Right cardiac atrium (tissue), 5 donors: ENCODE data around the gene DNAJA1. TPM values are rescaled to one million over a fixed set of nuclear protein-coding genes. Genes with fewer than 3 reads are reported as not detected.

Experiments
- ATAC-seq, 2 donors: fragments of 200-7000 bp; cut with Tn5 transposase; one replicate each; pipeline versions ENCODE4 v1.8.0 to v1.9.1; 2020; ENCODE audit warnings: moderate library complexity in 2 of 2, mild to moderate bottlenecking in 1 of 2
- DNase-seq, 3 donors: peaks; one replicate each; pipeline ENCODE4 v3.0.0-alpha.2; 2020
- H3K27ac ChIP-seq: one replicate; pipeline ENCODE4 v1.5.1; 2013; ENCODE audit warnings: mild to moderate bottlenecking, low read length, control low read depth, moderate library complexity
- H3K27me3 ChIP-seq: one replicate; pipeline ENCODE4 v1.6.1; 2013; ENCODE audit not compliant: control insufficient read depth, insufficient read depth
- H3K4me1 ChIP-seq: one replicate; pipeline ENCODE4 v1.6.1; 2013; ENCODE audit warnings: low read length; ENCODE audit not compliant: control insufficient read depth, insufficient read depth
- H3K4me3 ChIP-seq: one replicate; pipeline ENCODE4 v1.5.1; 2013; ENCODE audit warnings: low read length, control low read depth
- H3K9me3 ChIP-seq: one replicate; pipeline ENCODE4 v1.6.1; 2013; ENCODE audit warnings: low read length; ENCODE audit not compliant: control insufficient read depth
- WGBS: extraction: QIAGEN DNeasy Blood & Tissue Kit; methylation state at CpG from one replicate; pipeline ENCODE4 v1.1.7; 2013; 5-methylcytosine and 5-hydroxymethylcytosine counted together
- intact Hi-C, 4 donors: fragments of 100-400 bp; cut with DNase I; formaldehyde crosslinking; loops; one replicate each; pipeline versions ENCODE4 v1.11.0 to v1.14.0; 2022 to 2023
- polyA plus RNA-seq: library from polyadenylated mRNA; stranded (reverse); fragments of 200-250 nt; gene quantifications from one replicate; pipeline ENCODE4 v1.2.3, GENCODE V29; 2013
- total RNA-seq, 4 donors: library from RNA; stranded (reverse); fragmentation: NEBNext Ultra II Directional; extraction: Animal tissue kit (Norgen Biotek cat#: 25700); gene quantifications; one replicate each; pipeline ENCODE4 v1.2.1, GENCODE V29; 2021
- donor health status: healthy with polysubstance abuse.
- donor health status: DM: no; HTN: yes; CAD: no.
- donor health status: DM: no; HTN: no; CAD: no.
- donor health status: DM: no; HTN: yes; CAD: no; lungs with severe emphysema.
- donor health status: DM: yes; HTN: yes; CAD: no.

DNAJA1 gene
- total and polyA plus RNA-seq, 5 donors: 63.7 to 119 (median 79.1) TPM

GRCh38 chr9:33048054-33048465, 23.0 kb downstream of the DNAJA1 start:
- no peaks in the 10 kb centered on the region for H3K9me3 ChIP-seq
- ATAC-seq (no peak), DNase-seq (no peak)
- no peak overlapping the region for H3K27ac ChIP-seq
- H3K4me3 ChIP-seq: no peak overlapping the region
- no peaks in the 10 kb centered on the region for H3K27me3 ChIP-seq
- H3K4me1 ChIP-seq: peaks cover 2% of the 10 kb centered on the region
- intact Hi-C loops: no loop called here
- WGBS: 83% methylated on average over 2 of the region's 2 CpGs

GRCh38 chr9:33049680-33050361, 24.7 kb downstream of the DNAJA1 start:
- WGBS: 93% methylated on average over 2 of the region's 2 CpGs

GRCh38 chr9:33051144-33051543, 26.1 kb downstream of the DNAJA1 start:
- no peaks in the 10 kb centered on the region for H3K4me1 ChIP-seq
- DNase-seq (no peak), ATAC-seq (no peak)
- H3K27me3 ChIP-seq: no peaks in the 10 kb centered on the region
- intact Hi-C loops: no loop called here
- 91% methylated on average over 4 of the region's 4 CpGs for WGBS
- no peak overlapping the region for H3K4me3 ChIP-seq
- no peak overlapping the region for H3K27ac ChIP-seq
- H3K9me3 ChIP-seq: no peaks in the 10 kb centered on the region

More at GRCh38 chr9:33049680-33050361, 24.7 kb downstream of the DNAJA1 start:
- no peaks in the 10 kb centered on the region for H3K4me1 ChIP-seq
- no peaks in the 10 kb centered on the region for H3K27me3 ChIP-seq
- intact Hi-C loops: no loop called here
- no peak for DNase-seq
- no peak overlapping the region for H3K4me3 ChIP-seq
- no peaks in the 10 kb centered on the region for H3K9me3 ChIP-seq
- ATAC-seq: no peak
- no peak overlapping the region for H3K27ac ChIP-seq

- H3K9me3 ChIP-seq: no peaks in the 10 kb centered on the region
- no peaks in the 10 kb centered on the region for H3K27me3 ChIP-seq
- WGBS: 87% methylated on average over 5 of the region's 5 CpGs
- DNase-seq (no peak), ATAC-seq (no peak)
- no peaks in the 10 kb centered on the region for H3K4me1 ChIP-seq
- no peak overlapping the region for H3K27ac ChIP-seq
- intact Hi-C loops: no loop called here
- H3K4me3 ChIP-seq: no peak overlapping the region
These were observed 40.3 kb downstream of the DNAJA1 start for GRCh38 chr9:33065157-33066076.

- Histone ChIP-seq H3K27ac (no peak overlapping the region), H3K4me1 (no peaks in the 10 kb centered on the region), H3K4me3 (no peak overlapping the region), H3K27me3 (no peaks in the 10 kb centered on the region), H3K9me3 (no peaks in the 10 kb centered on the region)
- DNase-seq (no peak), ATAC-seq (no peak)
- 80% methylated on average over 1 of the region's 1 CpG for WGBS
- intact Hi-C loops: no loop called here
These were observed 43.9 kb downstream of the DNAJA1 start for GRCh38 chr9:33068991-33069390.

GRCh38 chr9:33076046-33077004, 51.3 kb downstream of the DNAJA1 start, which contains the start of gene SMU1:
SMU1 (minus strand) TSS chr9:33076674; CDS start chr9:33076608, 66 bp downstream.
- Histone ChIP-seq H3K4me3 (peak within 1 kb of the TSS; percentile 66), H3K27me3 (no peaks in the 10 kb centered on the region), H3K27ac (peak within 1 kb of the TSS; percentile 80), H3K4me1 (no peaks in the 10 kb centered on the region), H3K9me3 (no peaks in the 10 kb centered on the region)
- peak; percentile 98 for ATAC-seq
- DNase-seq: peak; percentile 97 to 99 (median 98)
- under 1% methylated on average over 53 of the region's 53 CpGs for WGBS
- intact Hi-C loops: no loop called here

GRCh38 chr9:33080534-33080933, 55.5 kb downstream of the DNAJA1 start:
- no peak for ATAC-seq
- no peak overlapping the region for H3K4me3 ChIP-seq
- intact Hi-C loops: loop anchor here (2.0 to 5.0 kb wide), 4 partner anchors 87 to 147 kb away; partner anchors contain the start of gene B4GALT1 (in 1 of the 4)
- H3K9me3 ChIP-seq: no peaks in the 10 kb centered on the region
- WGBS: 66% methylated on average over 6 of the region's 6 CpGs
- H3K27me3 ChIP-seq: no peaks in the 10 kb centered on the region
- DNase-seq: no peak
- no peak overlapping the region for H3K27ac ChIP-seq
- no peaks in the 10 kb centered on the region for H3K4me1 ChIP-seq

- Histone ChIP-seq H3K9me3 (no peaks in the 10 kb centered on the region), H3K4me3 (no peak overlapping the region), H3K27ac (no peak overlapping the region), H3K4me1 (no peaks in the 10 kb centered on the region), H3K27me3 (no peaks in the 10 kb centered on the region)
- intact Hi-C loops: loop anchor here (1.0 to 5.0 kb wide), 5 partner anchors 86 to 146 kb away; partner anchors contain the start of gene B4GALT1 (in 1 of the 4)
- peak in 2 of 3 donors; percentile 64 to 78 for DNase-seq
- 12% methylated on average over 9 of the region's 9 CpGs for WGBS
- peak; percentile 72 to 78 for ATAC-seq
These were observed 56.2 kb downstream of the DNAJA1 start for GRCh38 chr9:33081128-33081851.

GRCh38 chr9:33082128-33082527, 57.1 kb downstream of the DNAJA1 start:
- H3K9me3 ChIP-seq: no peaks in the 10 kb centered on the region
- DNase-seq (no peak), ATAC-seq (no peak)
- no peak overlapping the region for H3K4me3 ChIP-seq
- no peaks in the 10 kb centered on the region for H3K4me1 ChIP-seq
- intact Hi-C loops: loop anchor here in 3 of 4 donors (5.0 kb wide), 3 partner anchors 85 to 145 kb away; partner anchors contain the start of gene B4GALT1 (in 1 of the 3)
- H3K27me3 ChIP-seq: no peaks in the 10 kb centered on the region
- H3K27ac ChIP-seq: no peak overlapping the region
- WGBS: 83% methylated on average over 5 of the region's 5 CpGs
